Measurements from ENCODE around the gene DEFB129. TPM values are rescaled to one million over a fixed set of nuclear protein-coding genes. Genes with fewer than 3 reads are reported as not detected.

Gene DEFB129
- total and polyA plus RNA-seq, 9 of the 15 experiments (the other 6 are each of a cell fraction or from before 2014, with no cell fraction given), result not detected

DNA sequence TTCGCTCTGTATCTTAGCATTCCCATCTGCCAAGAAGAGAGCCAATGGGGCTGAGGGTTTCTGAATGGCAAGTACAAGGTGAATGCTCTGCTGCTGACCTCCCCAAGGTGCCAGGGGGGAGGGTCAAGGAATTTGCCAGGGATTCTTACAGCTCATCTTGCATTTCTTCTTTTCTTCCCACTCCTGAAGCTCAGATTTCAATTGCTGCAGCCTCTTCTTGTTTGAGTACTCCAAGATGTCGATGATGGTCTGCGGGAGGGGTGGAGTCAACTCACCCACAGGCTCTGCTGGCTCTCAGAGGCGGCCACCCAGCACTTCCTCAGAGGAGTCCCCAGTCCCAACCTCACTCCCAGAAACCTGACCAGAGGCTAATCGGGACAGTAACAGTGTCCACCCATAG, 51.1 kb downstream of the DEFB129 start:
- FAIRE-seq (no peak), ATAC-seq (no peak), DNase-seq (ENCODE audit: extremely low read depth in 1 of 4, low spot score in 3 of 4) (no peak)
- no peaks in the 10 kb centered on the region for H3K79me2 ChIP-seq (ENCODE audit: control insufficient read depth, insufficient read depth, low read length)
- no peak for TF ChIP-seq ATF2 (CRISPR knock-in tag; IDR thresholded peaks at IDR 0.05)
- no peak for TF ChIP-seq ZNF212 (CRISPR knock-in tag; IDR thresholded peaks at IDR 0.05)
- TF ChIP-seq ERF (CRISPR knock-in tag; IDR thresholded peaks at IDR 0.05), result no peak
- TF ChIP-seq, protein P1, sequence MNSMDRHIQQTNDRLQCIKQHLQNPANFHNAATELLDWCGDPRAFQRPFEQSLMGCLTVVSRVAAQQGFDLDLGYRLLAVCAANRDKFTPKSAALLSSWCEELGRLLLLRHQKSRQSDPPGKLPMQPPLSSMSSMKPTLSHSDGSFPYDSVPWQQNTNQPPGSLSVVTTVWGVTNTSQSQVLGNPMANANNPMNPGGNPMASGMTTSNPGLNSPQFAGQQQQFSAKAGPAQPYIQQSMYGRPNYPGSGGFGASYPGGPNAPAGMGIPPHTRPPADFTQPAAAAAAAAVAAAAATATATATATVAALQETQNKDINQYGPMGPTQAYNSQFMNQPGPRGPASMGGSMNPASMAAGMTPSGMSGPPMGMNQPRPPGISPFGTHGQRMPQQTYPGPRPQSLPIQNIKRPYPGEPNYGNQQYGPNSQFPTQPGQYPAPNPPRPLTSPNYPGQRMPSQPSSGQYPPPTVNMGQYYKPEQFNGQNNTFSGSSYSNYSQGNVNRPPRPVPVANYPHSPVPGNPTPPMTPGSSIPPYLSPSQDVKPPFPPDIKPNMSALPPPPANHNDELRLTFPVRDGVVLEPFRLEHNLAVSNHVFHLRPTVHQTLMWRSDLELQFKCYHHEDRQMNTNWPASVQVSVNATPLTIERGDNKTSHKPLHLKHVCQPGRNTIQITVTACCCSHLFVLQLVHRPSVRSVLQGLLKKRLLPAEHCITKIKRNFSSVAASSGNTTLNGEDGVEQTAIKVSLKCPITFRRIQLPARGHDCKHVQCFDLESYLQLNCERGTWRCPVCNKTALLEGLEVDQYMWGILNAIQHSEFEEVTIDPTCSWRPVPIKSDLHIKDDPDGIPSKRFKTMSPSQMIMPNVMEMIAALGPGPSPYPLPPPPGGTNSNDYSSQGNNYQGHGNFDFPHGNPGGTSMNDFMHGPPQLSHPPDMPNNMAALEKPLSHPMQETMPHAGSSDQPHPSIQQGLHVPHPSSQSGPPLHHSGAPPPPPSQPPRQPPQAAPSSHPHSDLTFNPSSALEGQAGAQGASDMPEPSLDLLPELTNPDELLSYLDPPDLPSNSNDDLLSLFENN (IDR thresholded peaks at IDR 0.05; ENCODE audit: low read depth in 2 of 2, low read length in 2 of 2), result no peak
- no peak for TF ChIP-seq STAG1 (CRISPR knock-in tag; IDR thresholded peaks at IDR 0.05; ENCODE audit: borderline replicate concordance)
- no peak for TF ChIP-seq THRAP3 (IDR thresholded peaks at IDR 0.05; ENCODE audit: borderline replicate concordance)
- TF ChIP-seq SMARCA4 (IDR thresholded peaks at IDR 0.05), result no peak
- TF ChIP-seq POLR2AphosphoS5 (IDR thresholded peaks at IDR 0.05; ENCODE audit: control insufficient read depth, insufficient read depth, low read depth, low read length), result no peak
- in situ Hi-C loops (cut with MboI), result no loop called here
- H3K4me3 ChIP-seq, result no peak overlapping the region
- no peaks in the 10 kb centered on the region for H3K27me3 ChIP-seq (ENCODE audit: control insufficient read depth in 2 of 2, insufficient read depth in 2 of 2, low read length in 2 of 2)
- intact Hi-C loops (cut with micrococcal nuclease), result no loop called here
- 96% methylated on average over 5 of the region's 5 CpGs for WGBS (ENCODE audit: insufficient coverage, low coverage, missing lambda C conversion rate)
- H4K20me1 ChIP-seq (replicated peaks; ENCODE audit: control insufficient read depth, insufficient read depth, low read length), result no peaks in the 10 kb centered on the region
- no peaks in the 10 kb centered on the region for H3K9me1 ChIP-seq (ENCODE audit: control insufficient read depth, insufficient read depth, low read length)
- ChIA-PET CTCF (ENCODE audit: low intra/inter-chr PET ratio) (no interaction called here), POLR2A (no interaction called here)
- no peak overlapping the region for H3K4me2 ChIP-seq (ENCODE audit: insufficient read depth, low read length)
- H3K27ac ChIP-seq (ENCODE audit: extremely low read depth, low read depth, low read length), result no peak overlapping the region
- H3K9me3 ChIP-seq (replicated peaks; ENCODE audit: control insufficient read depth, insufficient read depth, low read depth, low read length), result no peaks in the 10 kb centered on the region
- peaks cover 50% of the 10 kb centered on the region; the same call in 2 of the 3 replicates for H3K36me3 ChIP-seq (ENCODE audit: control insufficient read depth, insufficient read depth, low read length)
- no TSS peak for BruUV-seq (replicated peaks)
- no peaks in the 10 kb centered on the region for H3K4me1 ChIP-seq (replicated peaks in 1 of 2; ENCODE audit: control insufficient read depth in 2 of 2, insufficient read depth in 2 of 2, low read length in 2 of 2)
- H3K9ac ChIP-seq (ENCODE audit: insufficient read depth in 1 of 2, low read depth in 2 of 2, low read length in 2 of 2), result no peak overlapping the region
- H2AFZ ChIP-seq (ENCODE audit: low read depth, low read length), result no peak overlapping the region

Measured in K562 (cell line).